Activated CD8-positive, alpha-beta T cell treated with anti-CD3 and anti-CD28 coated beads for 36 hours (primary cell): Measurements from ENCODE around the gene AMBRA1. TPM values are rescaled to one million over a fixed set of nuclear protein-coding genes. Genes with fewer than 3 reads are reported as not detected.

Experiments used
- ATAC-seq: fragments of 200-7000 bp; cut with Tn5 transposase; one replicate; pipeline ENCODE4 v1.10.0; 2021; ENCODE audit warnings: mild to moderate bottlenecking, moderate library complexity
- CTCF ChIA-PET: fragments of 350-600 bp; sonication (Branson Sonifier 250); formaldehyde crosslinking; loops from one replicate; lab custom pipeline; 2021; ENCODE audit warnings: antibody characterized with exemption; lab: Charles Lee
- POLR2A ChIA-PET: fragments of 350-600 bp; sonication (Branson Sonifier 250); formaldehyde crosslinking; loops from one replicate; lab custom pipeline; 2021; ENCODE audit warnings: antibody characterized with exemption; lab: Charles Lee
- DNase-seq: peaks from one replicate; pipeline ENCODE4 v3.0.0-alpha.2; 2020
- H3K27ac Mint-ChIP-seq: one replicate; pipeline ENCODE4 v1.8.0; 2021; ENCODE audit warnings: mild to moderate bottlenecking, mixed read lengths
- H3K27me3 Mint-ChIP-seq: one replicate; pipeline ENCODE4 v1.8.0; 2021; ENCODE audit warnings: mixed read lengths
- H3K36me3 Mint-ChIP-seq: one replicate; pipeline ENCODE4 v1.8.0; 2021; ENCODE audit warnings: low read depth, mixed read lengths
- H3K4me1 Mint-ChIP-seq: one replicate; pipeline ENCODE4 v1.8.0; 2021; ENCODE audit warnings: low read depth, mixed read lengths
- H3K4me3 Mint-ChIP-seq: one replicate; pipeline ENCODE4 v1.8.0; 2021; ENCODE audit warnings: mild to moderate bottlenecking, moderate library complexity, mixed read lengths
- H3K9me3 Mint-ChIP-seq: one replicate; pipeline ENCODE4 v1.8.0; 2021; ENCODE audit warnings: mixed read lengths
- intact Hi-C: fragments of 100-400 bp; cut with micrococcal nuclease; formaldehyde crosslinking; loops from one replicate; pipeline ENCODE4 v1.10.0; 2022
- total RNA-seq, 2 experiments: library from RNA; stranded (reverse); gene quantifications; one replicate each; pipeline ENCODE4 v1.2.3, GENCODE V29; 2021
- TF ChIP-seq, protein P1 (sequence below): fragments of 200-600 bp; IDR thresholded peaks from one replicate; pipeline ENCODE4 v1.8.0; 2022; ENCODE audit warnings: antibody characterized with exemption, mild to moderate bottlenecking

Gene AMBRA1
- total RNA-seq, 2 experiments from 2014 or later = 24.0 to 24.1 TPM

DNA sequence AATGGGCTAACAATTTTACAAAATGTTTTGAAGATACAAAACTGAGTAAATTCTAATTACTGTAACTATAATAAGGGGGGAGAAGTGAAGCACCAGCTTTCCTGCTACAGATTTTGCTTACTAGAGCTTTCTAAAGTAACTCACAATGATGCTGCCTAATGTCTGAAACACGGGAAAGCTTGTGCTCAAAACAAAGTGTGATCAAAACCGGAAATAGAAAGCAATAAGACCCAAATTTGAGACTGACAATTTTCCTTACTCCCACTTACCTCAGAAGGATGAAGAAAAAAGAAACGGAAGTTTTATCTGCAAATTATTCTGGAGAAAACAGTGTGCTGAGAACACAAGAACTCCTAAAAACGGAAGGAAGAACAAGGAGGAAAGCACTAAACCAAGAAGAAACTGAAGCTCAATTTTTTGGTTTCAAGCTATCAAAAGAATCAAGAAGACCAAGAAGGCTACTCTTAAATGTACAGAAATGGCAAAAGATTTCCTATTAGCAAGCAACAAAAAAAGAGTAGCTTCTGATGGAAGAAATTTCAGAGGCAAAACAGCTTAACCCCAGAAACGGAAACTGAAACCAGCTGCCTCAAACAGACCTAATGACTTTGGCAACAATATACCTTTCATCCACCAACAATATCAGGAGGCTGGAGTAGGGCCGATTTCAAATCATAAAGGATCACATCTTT, 33.4 kb downstream of the AMBRA1 start:
- POLR2A ChIA-PET = interaction anchor here (1.2 to 1.3 kb wide), 3 partner anchors 11 to 33 kb away, joined by 3 read pairs; partner anchors contain the start of gene AMBRA1
- Mint-ChIP-seq H3K4me3 (peak overlapping the region; percentile 76), H3K36me3 (peaks cover 1% of the 10 kb centered on the region), H3K27me3 (no peaks in the 10 kb centered on the region), H3K4me1 (peaks cover 62% of the 10 kb centered on the region), H3K27ac (peak overlapping the region; percentile 90), H3K9me3 (no peaks in the 10 kb centered on the region)
- TF ChIP-seq, protein P1, sequence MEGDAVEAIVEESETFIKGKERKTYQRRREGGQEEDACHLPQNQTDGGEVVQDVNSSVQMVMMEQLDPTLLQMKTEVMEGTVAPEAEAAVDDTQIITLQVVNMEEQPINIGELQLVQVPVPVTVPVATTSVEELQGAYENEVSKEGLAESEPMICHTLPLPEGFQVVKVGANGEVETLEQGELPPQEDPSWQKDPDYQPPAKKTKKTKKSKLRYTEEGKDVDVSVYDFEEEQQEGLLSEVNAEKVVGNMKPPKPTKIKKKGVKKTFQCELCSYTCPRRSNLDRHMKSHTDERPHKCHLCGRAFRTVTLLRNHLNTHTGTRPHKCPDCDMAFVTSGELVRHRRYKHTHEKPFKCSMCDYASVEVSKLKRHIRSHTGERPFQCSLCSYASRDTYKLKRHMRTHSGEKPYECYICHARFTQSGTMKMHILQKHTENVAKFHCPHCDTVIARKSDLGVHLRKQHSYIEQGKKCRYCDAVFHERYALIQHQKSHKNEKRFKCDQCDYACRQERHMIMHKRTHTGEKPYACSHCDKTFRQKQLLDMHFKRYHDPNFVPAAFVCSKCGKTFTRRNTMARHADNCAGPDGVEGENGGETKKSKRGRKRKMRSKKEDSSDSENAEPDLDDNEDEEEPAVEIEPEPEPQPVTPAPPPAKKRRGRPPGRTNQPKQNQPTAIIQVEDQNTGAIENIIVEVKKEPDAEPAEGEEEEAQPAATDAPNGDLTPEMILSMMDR = no peak
- peak; percentile 43 for DNase-seq
- intact Hi-C loops = no loop called here
- peak; percentile 45 for ATAC-seq
- CTCF ChIA-PET = interaction anchor here (0.8 to 2.5 kb wide), 7 partner anchors 12 to 317 kb away, joined by 3 to 12 read pairs (median 3); partner anchors contain the start of genes ATG13, DGKZ and HARBI1

DNA sequence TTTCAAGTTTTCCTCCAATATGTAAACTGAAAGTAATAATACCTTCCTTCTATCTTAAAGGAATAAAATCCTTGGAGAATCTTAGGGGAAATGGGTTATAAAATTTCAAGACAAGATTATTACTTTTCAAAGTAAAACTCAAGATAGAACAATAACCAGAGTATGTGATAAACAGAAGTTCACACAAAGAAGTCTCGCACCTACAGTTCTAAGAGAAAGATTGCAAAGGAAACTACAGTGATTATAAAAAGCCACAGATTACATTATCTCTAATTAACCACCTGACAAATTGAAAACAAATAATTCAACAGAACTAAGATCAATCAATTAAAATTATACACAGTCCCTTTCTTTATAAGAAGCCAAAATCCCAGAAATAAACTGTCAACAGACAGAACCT, 34.0 kb downstream of the AMBRA1 start:
- ATAC-seq = no peak
- Mint-ChIP-seq H3K4me1 (peaks cover 68% of the 10 kb centered on the region), H3K27me3 (no peaks in the 10 kb centered on the region), H3K4me3 (peak overlapping the region; percentile 76), H3K9me3 (no peaks in the 10 kb centered on the region), H3K36me3 (peaks cover 1% of the 10 kb centered on the region), H3K27ac (peak overlapping the region; percentile 90)
- TF ChIP-seq, protein P1 = no peak
- DNase-seq = no peak
- ChIA-PET CTCF (interaction anchor here (0.9 to 2.5 kb wide), 5 partner anchors 12 to 212 kb away, joined by 3 to 12 read pairs (median 4); partner anchors contain the start of genes ATG13, DGKZ and HARBI1), POLR2A (interaction anchor here (1.2 to 1.3 kb wide), 3 partner anchors 10 to 34 kb away, joined by 3 read pairs; partner anchors contain the start of gene AMBRA1)
- intact Hi-C loops = no loop called here

DNA sequence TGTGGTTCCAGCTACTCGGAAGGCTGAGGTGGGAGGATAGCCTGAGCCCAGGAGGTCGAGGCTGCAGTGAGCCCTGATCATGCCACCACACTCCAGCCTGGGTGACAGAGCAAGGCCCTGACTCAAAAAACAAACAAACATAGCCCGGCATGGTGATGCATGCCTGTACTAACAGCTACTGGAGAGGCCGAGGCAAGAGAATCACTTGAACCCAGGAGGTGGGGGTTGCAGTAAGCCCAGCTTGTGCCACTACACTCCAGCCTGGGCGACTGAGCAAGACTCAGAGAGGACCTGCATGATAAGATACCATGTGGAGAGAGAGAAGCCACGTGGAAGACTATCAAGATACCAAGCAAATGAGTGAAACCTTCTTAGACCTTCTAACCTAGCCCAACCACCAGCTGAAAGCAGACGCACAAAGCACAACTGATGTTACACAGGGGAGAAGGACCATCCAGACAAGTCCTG, 36.1 kb downstream of the AMBRA1 start:
- Mint-ChIP-seq H3K9me3 (no peaks in the 10 kb centered on the region), H3K36me3 (peaks cover 1% of the 10 kb centered on the region), H3K27me3 (no peaks in the 10 kb centered on the region), H3K27ac (no peak overlapping the region), H3K4me1 (peaks cover 66% of the 10 kb centered on the region), H3K4me3 (no peak overlapping the region)
- TF ChIP-seq, protein P1 = no peak
- intact Hi-C loops = no loop called here
- DNase-seq (no peak), ATAC-seq (no peak)
- ChIA-PET POLR2A (no interaction called here), CTCF (interaction anchor here (0.8 kb wide), 1 partner anchor 9 kb away, joined by 3 read pairs; no protein-coding TSS in a partner anchor)

DNA sequence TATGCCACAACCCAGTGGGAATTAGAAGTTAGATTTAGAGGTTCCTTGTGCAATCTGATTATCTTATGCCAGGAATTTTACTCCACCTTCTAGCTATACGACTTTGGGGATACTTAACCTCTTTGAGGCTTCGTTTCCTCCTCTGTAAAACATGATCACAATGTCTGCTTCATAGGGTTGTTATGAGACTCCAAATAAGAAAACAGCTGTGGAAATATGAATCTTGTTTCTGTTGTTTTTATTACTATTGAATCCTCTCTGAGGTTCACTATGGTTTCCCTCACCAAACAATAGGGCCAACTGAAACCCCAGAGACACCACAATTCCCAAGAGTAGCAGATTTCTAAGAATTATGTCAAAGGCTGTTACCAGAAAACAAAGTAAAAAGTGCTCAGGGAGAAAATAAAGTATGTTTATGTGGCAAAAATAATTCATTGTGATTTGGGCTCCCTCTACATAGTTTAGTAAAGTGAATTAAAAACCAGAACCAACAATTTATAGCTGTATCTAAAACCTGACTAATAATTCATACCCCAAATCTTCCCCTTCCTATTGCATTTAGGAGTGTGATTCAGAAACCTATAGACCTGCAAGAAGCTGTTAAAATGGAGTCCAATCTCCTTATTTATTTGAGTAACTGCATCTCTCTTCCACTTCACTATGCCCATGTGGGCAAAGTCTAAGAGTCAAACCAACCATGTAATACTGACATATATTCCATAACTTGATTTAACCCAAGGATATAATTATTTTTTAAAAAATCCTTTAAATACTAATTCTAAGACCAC, 38.4 kb downstream of the AMBRA1 start:
- Mint-ChIP-seq H3K27me3 (no peaks in the 10 kb centered on the region), H3K9me3 (no peaks in the 10 kb centered on the region), H3K4me1 (peaks cover 50% of the 10 kb centered on the region), H3K27ac (peak overlapping the region; percentile 18), H3K36me3 (peaks cover 1% of the 10 kb centered on the region), H3K4me3 (no peak overlapping the region)
- ATAC-seq (peak; percentile 60), DNase-seq (peak; percentile 17)
- intact Hi-C loops = no loop called here
- ChIA-PET CTCF (interaction anchor here (1.0 to 2.6 kb wide), 4 partner anchors 20 to 63 kb away, joined by 3 to 16 read pairs (median 6); partner anchors contain the start of genes ATG13 and HARBI1), POLR2A (no interaction called here)
- TF ChIP-seq, protein P1 = no peak
